ENCODE measurements around the gene SAPCD2.

The SAPCD2 gene

DNA sequence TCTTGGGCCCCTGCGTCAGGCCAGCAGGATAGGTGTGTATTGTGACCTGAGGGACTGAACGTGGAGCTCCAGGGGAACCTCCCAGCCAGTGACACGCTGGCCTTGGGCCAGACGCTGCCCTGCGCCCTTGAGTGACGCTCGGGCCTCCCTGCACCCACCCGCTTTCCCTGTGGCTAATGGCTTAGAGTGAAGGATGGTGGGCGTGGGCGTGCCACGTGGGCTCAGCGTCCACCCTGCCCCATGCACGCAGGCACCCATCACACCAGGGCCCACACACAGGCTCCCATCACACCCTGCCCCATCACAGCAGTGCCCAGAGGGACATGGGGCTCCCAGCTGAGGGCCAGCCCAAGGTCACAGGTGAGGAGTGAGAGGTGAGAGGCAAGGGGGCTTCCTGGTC, 33.3 kb downstream of the SAPCD2 start:
- H3K9ac ChIP-seq (ENCODE audit: low read length) = no peak overlapping the region
- no peak overlapping the region for H3K4me2 ChIP-seq (ENCODE audit: low read depth, low read length)
- H2AFZ ChIP-seq (ENCODE audit: low read length) = no peak overlapping the region
- no peaks in the 10 kb centered on the region for H4K20me1 ChIP-seq (ENCODE audit: insufficient read depth, low read length)
- H3K36me3 ChIP-seq (replicated peaks; ENCODE audit: insufficient read depth, low read length) = no peaks in the 10 kb centered on the region
- no peak for TF ChIP-seq EZH2 (optimal IDR thresholded peaks at IDR 0.05; ENCODE audit: low read depth, low read length)
- TF ChIP-seq, protein P1, sequence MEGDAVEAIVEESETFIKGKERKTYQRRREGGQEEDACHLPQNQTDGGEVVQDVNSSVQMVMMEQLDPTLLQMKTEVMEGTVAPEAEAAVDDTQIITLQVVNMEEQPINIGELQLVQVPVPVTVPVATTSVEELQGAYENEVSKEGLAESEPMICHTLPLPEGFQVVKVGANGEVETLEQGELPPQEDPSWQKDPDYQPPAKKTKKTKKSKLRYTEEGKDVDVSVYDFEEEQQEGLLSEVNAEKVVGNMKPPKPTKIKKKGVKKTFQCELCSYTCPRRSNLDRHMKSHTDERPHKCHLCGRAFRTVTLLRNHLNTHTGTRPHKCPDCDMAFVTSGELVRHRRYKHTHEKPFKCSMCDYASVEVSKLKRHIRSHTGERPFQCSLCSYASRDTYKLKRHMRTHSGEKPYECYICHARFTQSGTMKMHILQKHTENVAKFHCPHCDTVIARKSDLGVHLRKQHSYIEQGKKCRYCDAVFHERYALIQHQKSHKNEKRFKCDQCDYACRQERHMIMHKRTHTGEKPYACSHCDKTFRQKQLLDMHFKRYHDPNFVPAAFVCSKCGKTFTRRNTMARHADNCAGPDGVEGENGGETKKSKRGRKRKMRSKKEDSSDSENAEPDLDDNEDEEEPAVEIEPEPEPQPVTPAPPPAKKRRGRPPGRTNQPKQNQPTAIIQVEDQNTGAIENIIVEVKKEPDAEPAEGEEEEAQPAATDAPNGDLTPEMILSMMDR (IDR thresholded peaks at IDR 0.05; ENCODE audit: low read length) = no peak
- no peak for TF ChIP-seq EZH2phosphoT487 (IDR thresholded peaks at IDR 0.05; ENCODE audit: low read length)
- H3K9me2 ChIP-seq (replicated peaks; ENCODE audit: insufficient read depth, low read length) = no peaks in the 10 kb centered on the region
- no peaks in the 10 kb centered on the region for H3K79me2 ChIP-seq (ENCODE audit: low read length)
- H3K27ac ChIP-seq (ENCODE audit: low read length) = no peak overlapping the region
- no peak for DNase-seq
- H3K9me3 ChIP-seq (replicated peaks; ENCODE audit: insufficient read depth, low read length) = no peaks in the 10 kb centered on the region
- no peaks in the 10 kb centered on the region for H3K4me1 ChIP-seq (ENCODE audit: low read length)
- H3K4me3 ChIP-seq (ENCODE audit: low read length) = no peak overlapping the region
- H3F3A ChIP-seq (ENCODE audit: insufficient read depth, low read length) = no peaks in the 10 kb centered on the region; the same call in 1 of the 2 replicates
- H3K27me3 ChIP-seq (replicated peaks; ENCODE audit: insufficient read depth, low read length) = peaks cover 78% of the 10 kb centered on the region

DNA sequence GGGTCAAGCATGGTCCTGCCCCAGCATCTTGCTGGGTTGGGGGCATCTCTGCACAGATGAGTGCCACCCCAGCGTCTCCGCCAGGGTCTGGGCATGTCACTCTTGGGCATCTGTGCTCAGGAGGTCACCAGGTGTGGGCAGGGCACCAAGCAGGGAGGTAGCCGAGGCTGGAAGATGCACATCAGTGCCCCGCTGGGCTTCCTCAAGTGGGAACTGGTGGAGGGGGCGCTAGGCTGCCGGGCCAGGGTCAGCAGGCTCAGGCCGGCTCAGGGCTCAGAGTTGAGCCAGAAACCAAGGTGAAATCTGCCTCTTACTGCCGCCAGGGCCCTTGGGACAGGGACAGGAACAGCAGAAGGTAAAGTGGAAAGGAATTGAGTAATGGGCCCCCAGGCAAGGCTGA, 34.4 kb downstream of the SAPCD2 start:
- Histone ChIP-seq H3K9ac (ENCODE audit: low read length) (no peak overlapping the region), H3K79me2 (ENCODE audit: low read length) (no peaks in the 10 kb centered on the region), H3K27ac (ENCODE audit: low read length) (no peak overlapping the region), H3K4me3 (ENCODE audit: low read length) (no peak overlapping the region), H3F3A (ENCODE audit: insufficient read depth, low read length) (no peaks in the 10 kb centered on the region; the same call in 1 of the 2 replicates), H3K27me3 (replicated peaks; ENCODE audit: insufficient read depth, low read length) (peaks cover 78% of the 10 kb centered on the region), H3K4me1 (ENCODE audit: low read length) (no peaks in the 10 kb centered on the region), H3K36me3 (replicated peaks; ENCODE audit: insufficient read depth, low read length) (no peaks in the 10 kb centered on the region), H3K9me2 (replicated peaks; ENCODE audit: insufficient read depth, low read length) (no peaks in the 10 kb centered on the region), H4K20me1 (ENCODE audit: insufficient read depth, low read length) (no peaks in the 10 kb centered on the region), H3K9me3 (replicated peaks; ENCODE audit: insufficient read depth, low read length) (no peaks in the 10 kb centered on the region), H3K4me2 (ENCODE audit: low read depth, low read length) (no peak overlapping the region), H2AFZ (ENCODE audit: low read length) (no peak overlapping the region)
- no peak for TF ChIP-seq EZH2phosphoT487 (IDR thresholded peaks at IDR 0.05; ENCODE audit: low read length)
- TF ChIP-seq EZH2 (optimal IDR thresholded peaks at IDR 0.05; ENCODE audit: low read depth, low read length) = no peak
- TF ChIP-seq, protein P1 (IDR thresholded peaks at IDR 0.05; ENCODE audit: low read length) = no peak
- no peak for DNase-seq

DNA sequence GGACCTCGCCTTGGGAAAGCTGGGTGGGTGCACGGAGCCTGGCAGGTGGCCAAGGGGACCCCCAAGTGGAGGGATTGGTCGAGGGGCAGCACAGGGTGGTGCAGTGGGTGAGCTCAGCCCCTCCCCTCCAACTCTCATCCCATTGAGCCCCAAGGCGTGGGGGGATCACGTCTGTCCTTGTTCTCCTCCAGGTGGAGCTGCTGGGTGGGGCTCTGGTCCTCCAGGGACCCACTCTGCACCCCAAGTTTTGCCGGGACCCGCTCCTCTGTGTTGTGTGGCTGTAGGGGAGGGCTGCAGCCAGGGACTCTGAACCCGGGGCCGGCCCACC, 34.9 kb downstream of the SAPCD2 start:
- no peak for DNase-seq
- Histone ChIP-seq H2AFZ (ENCODE audit: low read length) (no peak overlapping the region), H3K9ac (ENCODE audit: low read length) (no peak overlapping the region)

More for the DNA sequence above, 34.9 kb downstream of the SAPCD2 start:
- Histone ChIP-seq H3K27ac (ENCODE audit: low read length) (no peak overlapping the region), H3K4me3 (ENCODE audit: low read length) (no peak overlapping the region), H3K9me2 (replicated peaks; ENCODE audit: insufficient read depth, low read length) (no peaks in the 10 kb centered on the region), H4K20me1 (ENCODE audit: insufficient read depth, low read length) (no peaks in the 10 kb centered on the region), H3K79me2 (ENCODE audit: low read length) (no peaks in the 10 kb centered on the region), H3K4me1 (ENCODE audit: low read length) (no peaks in the 10 kb centered on the region), H3K36me3 (replicated peaks; ENCODE audit: insufficient read depth, low read length) (no peaks in the 10 kb centered on the region), H3F3A (ENCODE audit: insufficient read depth, low read length) (no peaks in the 10 kb centered on the region; the same call in 1 of the 2 replicates), H3K4me2 (ENCODE audit: low read depth, low read length) (no peak overlapping the region), H3K9me3 (replicated peaks; ENCODE audit: insufficient read depth, low read length) (no peaks in the 10 kb centered on the region), H3K27me3 (replicated peaks; ENCODE audit: insufficient read depth, low read length) (peaks cover 78% of the 10 kb centered on the region)
- TF ChIP-seq EZH2 (optimal IDR thresholded peaks at IDR 0.05; ENCODE audit: low read depth, low read length) = no peak
- TF ChIP-seq EZH2phosphoT487 (IDR thresholded peaks at IDR 0.05; ENCODE audit: low read length) = no peak
- TF ChIP-seq, protein P1 (IDR thresholded peaks at IDR 0.05; ENCODE audit: low read length) = no peak

All from MM.1S (cell line).